ENCODE measurements around the gene SLC15A4.

DNA sequence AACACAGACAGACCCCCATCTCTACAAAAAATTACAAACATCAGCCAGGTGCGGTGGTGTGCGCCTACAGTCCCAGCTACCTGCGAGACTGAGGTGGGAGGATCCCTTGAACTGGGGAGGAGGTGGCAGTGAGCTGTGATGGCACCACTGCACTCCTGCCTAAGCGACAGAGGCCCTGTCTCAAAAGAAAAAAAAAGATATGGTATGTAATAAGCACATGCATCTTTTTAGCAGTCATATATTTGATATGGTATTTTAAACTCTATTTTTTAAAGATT lies 7.2 kb downstream of the SLC15A4 start:
- TF ChIP-seq, protein P1, sequence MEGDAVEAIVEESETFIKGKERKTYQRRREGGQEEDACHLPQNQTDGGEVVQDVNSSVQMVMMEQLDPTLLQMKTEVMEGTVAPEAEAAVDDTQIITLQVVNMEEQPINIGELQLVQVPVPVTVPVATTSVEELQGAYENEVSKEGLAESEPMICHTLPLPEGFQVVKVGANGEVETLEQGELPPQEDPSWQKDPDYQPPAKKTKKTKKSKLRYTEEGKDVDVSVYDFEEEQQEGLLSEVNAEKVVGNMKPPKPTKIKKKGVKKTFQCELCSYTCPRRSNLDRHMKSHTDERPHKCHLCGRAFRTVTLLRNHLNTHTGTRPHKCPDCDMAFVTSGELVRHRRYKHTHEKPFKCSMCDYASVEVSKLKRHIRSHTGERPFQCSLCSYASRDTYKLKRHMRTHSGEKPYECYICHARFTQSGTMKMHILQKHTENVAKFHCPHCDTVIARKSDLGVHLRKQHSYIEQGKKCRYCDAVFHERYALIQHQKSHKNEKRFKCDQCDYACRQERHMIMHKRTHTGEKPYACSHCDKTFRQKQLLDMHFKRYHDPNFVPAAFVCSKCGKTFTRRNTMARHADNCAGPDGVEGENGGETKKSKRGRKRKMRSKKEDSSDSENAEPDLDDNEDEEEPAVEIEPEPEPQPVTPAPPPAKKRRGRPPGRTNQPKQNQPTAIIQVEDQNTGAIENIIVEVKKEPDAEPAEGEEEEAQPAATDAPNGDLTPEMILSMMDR (conservative IDR thresholded peaks at IDR 0.05; ENCODE audit: low read length), result no peak
- TF ChIP-seq EZH2phosphoT487 (IDR thresholded peaks at IDR 0.05; ENCODE audit: borderline replicate concordance, low read depth, low read length), result no peak
